ENCODE measurements around the gene GPR75. TPM values are rescaled to one million over a fixed set of nuclear protein-coding genes. Genes with fewer than 3 reads are reported as not detected.
A peak's percentile ranks its signal among the peaks of the same experiment; 100 is the strongest.
"Not testable (repeated sequence)": the region's sequence is repeated elsewhere in the genome, so short reads cannot be mapped to it uniquely, and the experiment has no call there.

Gene GPR75
- total RNA-seq, 2 experiments from 2014 or later, result 1.4 to 1.7 TPM

- H3K4me1 Mint-ChIP-seq; POLR2A ChIA-PET; CTCF ChIA-PET; H3K9me3 Mint-ChIP-seq; H3K27ac Mint-ChIP-seq; H3K36me3 Mint-ChIP-seq (ENCODE audit: low read depth); H3K4me3 Mint-ChIP-seq; DNase-seq; H3K27me3 Mint-ChIP-seq: not testable (repeated sequence)
Measured at GRCh38 chr2:53841651-53842050, 18.1 kb downstream of the GPR75 start.

DNA sequence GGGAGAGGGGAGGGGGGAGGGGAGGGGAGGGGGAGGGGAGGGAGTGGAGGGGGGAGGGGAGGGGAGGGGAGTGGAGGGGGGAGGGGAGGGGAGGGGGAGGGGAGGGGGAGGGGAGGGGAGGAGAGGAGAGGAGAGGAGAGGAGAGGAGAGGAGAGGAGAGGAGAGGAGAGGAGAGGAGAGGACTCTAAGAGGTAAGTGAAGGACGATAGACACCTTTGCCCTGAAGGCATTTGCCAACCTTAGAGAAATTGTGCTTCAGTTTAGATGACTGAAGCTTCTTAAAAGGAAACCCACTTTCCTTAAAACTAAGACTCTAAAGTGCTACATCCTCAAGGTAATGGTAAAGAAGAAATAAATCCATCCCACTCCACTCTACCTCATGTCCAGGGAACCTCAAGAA is 19.2 kb downstream of the GPR75 start:
- peaks cover 4% of the 10 kb centered on the region for H3K4me1 Mint-ChIP-seq
- POLR2A ChIA-PET, result interaction anchor here (1.8 kb wide), 1 partner anchor 64 kb away, joined by 3 read pairs; no protein-coding TSS in a partner anchor
- DNase-seq, result no peak
- no peaks in the 10 kb centered on the region for H3K27me3 Mint-ChIP-seq
- no peak overlapping the region for H3K4me3 Mint-ChIP-seq
- CTCF ChIA-PET, result interaction anchor here (0.6 kb wide), 1 partner anchor 30 kb away, joined by 3 read pairs; no protein-coding TSS in a partner anchor
- H3K9me3 Mint-ChIP-seq, result peaks cover 2% of the 10 kb centered on the region
- H3K27ac Mint-ChIP-seq, result no peak overlapping the region
- H3K36me3 Mint-ChIP-seq (ENCODE audit: low read depth), result no peaks in the 10 kb centered on the region

DNA sequence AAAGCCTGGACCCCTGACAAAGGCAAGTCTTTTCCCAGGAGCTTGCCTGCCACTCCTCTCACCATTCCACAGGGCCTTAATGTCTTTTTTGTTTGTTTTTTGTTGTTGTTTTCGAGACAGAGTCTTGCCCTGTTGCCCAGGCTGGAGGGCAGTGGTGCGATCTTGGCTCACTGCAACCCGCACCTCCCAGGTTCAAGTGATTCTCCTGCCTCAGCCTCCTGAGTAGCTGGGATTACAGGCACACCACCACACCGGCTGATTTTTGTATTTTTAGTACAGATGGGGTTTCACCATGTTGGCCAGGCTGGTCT is 29.8 kb downstream of the GPR75 start:
- H3K27me3 Mint-ChIP-seq; H3K27ac Mint-ChIP-seq; H3K4me1 Mint-ChIP-seq; H3K4me3 Mint-ChIP-seq; H3K9me3 Mint-ChIP-seq; DNase-seq; CTCF ChIA-PET; H3K36me3 Mint-ChIP-seq (ENCODE audit: low read depth); POLR2A ChIA-PET: not testable (repeated sequence)

DNA sequence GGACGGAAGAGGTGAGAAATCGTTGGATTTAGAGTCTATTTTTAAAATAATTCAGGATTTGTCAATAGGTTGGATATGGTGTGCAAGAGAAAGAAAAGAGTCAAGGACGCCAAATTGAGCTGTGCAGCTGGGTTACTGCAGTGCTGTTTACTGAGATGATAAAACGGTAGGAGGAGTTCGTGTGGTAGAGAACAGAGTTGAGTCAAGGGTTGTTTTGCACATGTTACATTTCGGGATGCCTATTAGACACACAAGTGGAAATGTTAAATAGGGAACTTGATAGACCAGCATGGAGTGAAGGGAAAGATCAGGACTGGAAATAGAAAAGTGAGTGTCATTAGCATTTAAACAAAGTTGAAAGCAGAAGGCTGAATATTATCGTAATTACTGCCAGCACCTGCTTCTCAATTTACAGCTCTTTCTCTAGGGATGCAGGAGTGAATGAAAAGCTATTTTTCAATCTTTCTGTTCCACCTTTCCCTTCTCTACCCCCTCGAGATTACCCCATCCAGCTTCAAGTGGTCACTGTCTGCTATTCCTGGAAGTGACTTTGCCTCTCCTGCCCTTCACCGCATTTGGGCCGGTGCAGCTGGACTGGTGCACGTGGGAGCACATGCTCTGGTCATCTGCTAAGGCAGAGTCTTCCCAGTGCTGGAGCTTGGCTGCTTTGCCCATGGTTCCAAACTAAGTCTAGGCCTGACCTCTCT is 30.3 kb downstream of the GPR75 start:
- CTCF ChIA-PET, result no interaction called here
- Mint-ChIP-seq H3K4me3 (no peak overlapping the region), H3K9me3 (no peaks in the 10 kb centered on the region), H3K4me1 (no peaks in the 10 kb centered on the region), H3K36me3 (ENCODE audit: low read depth) (peaks cover 8% of the 10 kb centered on the region), H3K27ac (no peak overlapping the region), H3K27me3 (no peaks in the 10 kb centered on the region)
- POLR2A ChIA-PET, result no interaction called here
- no peak for DNase-seq

DNA sequence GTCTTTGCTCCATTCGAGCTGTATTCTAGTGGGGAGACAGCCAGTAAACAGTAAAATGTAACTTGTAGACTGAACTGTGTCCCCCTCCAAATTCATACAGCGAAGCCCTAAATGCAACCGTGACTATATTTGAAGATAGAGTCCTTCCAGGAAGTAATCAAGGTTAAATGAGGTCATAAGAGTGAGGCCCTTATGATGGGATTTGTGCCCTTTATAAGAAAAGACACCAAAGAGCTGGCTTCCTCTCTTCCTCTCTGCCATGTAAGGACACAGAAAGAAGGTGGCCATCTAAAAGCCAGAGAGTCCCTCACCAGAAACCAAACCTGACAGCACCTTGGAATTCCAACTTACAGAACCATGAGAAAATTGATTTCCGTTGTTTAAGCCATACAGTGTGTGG is 31.4 kb downstream of the GPR75 start:
- no peaks in the 10 kb centered on the region for H3K27me3 Mint-ChIP-seq
- no peak overlapping the region for H3K4me3 Mint-ChIP-seq
- POLR2A ChIA-PET, result no interaction called here
- H3K36me3 Mint-ChIP-seq (ENCODE audit: low read depth), result no peaks in the 10 kb centered on the region
- CTCF ChIA-PET, result no interaction called here
- no peak overlapping the region for H3K27ac Mint-ChIP-seq
- no peak for DNase-seq
- H3K4me1 Mint-ChIP-seq, result no peaks in the 10 kb centered on the region
- no peaks in the 10 kb centered on the region for H3K9me3 Mint-ChIP-seq

- Mint-ChIP-seq H3K4me1 (no peaks in the 10 kb centered on the region), H3K36me3 (ENCODE audit: low read depth) (no peaks in the 10 kb centered on the region), H3K4me3 (no peak overlapping the region), H3K27ac (no peak overlapping the region), H3K27me3 (no peaks in the 10 kb centered on the region), H3K9me3 (no peaks in the 10 kb centered on the region)
- no peak for DNase-seq
- ChIA-PET POLR2A (no interaction called here), CTCF (no interaction called here)
Measured at GRCh38 chr2:53827398-53828175, 32.2 kb downstream of the GPR75 start.

- Mint-ChIP-seq H3K4me3 (no peak overlapping the region), H3K27ac (no peak overlapping the region)
Measured at GRCh38 chr2:53826587-53827397, 33.0 kb downstream of the GPR75 start.

DNA sequence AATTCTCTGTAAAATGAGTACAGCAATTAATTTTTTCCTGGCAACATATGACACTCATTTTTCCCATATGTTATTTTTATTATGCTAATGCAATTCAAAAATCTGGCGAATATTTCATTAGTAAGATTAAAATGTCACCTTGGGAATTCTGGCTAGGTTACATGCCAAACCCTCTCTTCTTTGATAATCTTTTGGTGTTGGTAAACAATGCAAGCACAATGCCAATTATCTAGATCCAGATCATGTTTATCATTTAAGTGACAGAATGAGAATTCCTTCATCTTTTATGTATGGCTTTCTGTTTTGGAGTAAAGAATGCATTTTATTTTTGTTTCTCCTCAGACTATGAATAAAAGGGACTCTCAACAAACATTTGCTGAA is 33.7 kb downstream of the GPR75 start:
- DNase-seq, result no peak
- ChIA-PET CTCF (no interaction called here), POLR2A (no interaction called here)
- H3K4me1 Mint-ChIP-seq, result no peaks in the 10 kb centered on the region
- no peak overlapping the region for H3K27ac Mint-ChIP-seq
- H3K27me3 Mint-ChIP-seq, result no peaks in the 10 kb centered on the region
- no peak overlapping the region for H3K4me3 Mint-ChIP-seq
- H3K9me3 Mint-ChIP-seq, result no peaks in the 10 kb centered on the region
- no peaks in the 10 kb centered on the region for H3K36me3 Mint-ChIP-seq (ENCODE audit: low read depth)

More at GRCh38 chr2:53826587-53827397, 33.0 kb downstream of the GPR75 start:
- H3K27me3 Mint-ChIP-seq, result no peaks in the 10 kb centered on the region
- ChIA-PET POLR2A (no interaction called here), CTCF (no interaction called here)
- no peaks in the 10 kb centered on the region for H3K4me1 Mint-ChIP-seq
- DNase-seq, result no peak
- H3K9me3 Mint-ChIP-seq, result no peaks in the 10 kb centered on the region
- H3K36me3 Mint-ChIP-seq (ENCODE audit: low read depth), result no peaks in the 10 kb centered on the region

GRCh38 chr2:53823639-53824038 is 36.1 kb downstream of the GPR75 start:
- H3K9me3 Mint-ChIP-seq; H3K27me3 Mint-ChIP-seq; H3K4me3 Mint-ChIP-seq; H3K36me3 Mint-ChIP-seq (ENCODE audit: low read depth); H3K4me1 Mint-ChIP-seq; H3K27ac Mint-ChIP-seq; POLR2A ChIA-PET: not testable (repeated sequence)
- DNase-seq, result peak; percentile 21
- CTCF ChIA-PET, result interaction anchor here (0.7 kb wide), 1 partner anchor 52 kb away, joined by 4 read pairs; no protein-coding TSS in a partner anchor

DNA sequence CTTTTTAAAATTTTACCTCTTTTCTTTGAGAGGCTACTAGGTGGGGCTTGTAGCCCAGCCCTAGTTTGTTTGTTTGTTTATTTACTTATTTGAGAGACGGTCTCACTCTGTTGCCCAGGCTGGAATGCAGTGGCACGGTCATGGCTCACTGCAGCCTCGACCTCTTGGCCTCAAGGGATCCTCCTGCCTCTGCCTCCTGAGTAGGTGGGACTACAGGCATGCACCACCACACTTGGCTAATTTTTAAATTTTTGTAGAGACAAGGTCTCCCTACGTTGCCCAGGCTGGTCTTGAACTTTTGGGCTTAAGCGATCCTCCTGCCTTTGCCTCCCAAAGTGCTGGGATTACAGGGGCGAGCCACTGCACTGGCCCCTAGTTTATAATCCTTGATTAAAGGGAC is 38.0 kb downstream of the GPR75 start:
- H3K27ac Mint-ChIP-seq, result no peak overlapping the region
- H3K27me3 Mint-ChIP-seq, result no peaks in the 10 kb centered on the region
- no peak overlapping the region for H3K4me3 Mint-ChIP-seq
- DNase-seq, result no peak
- ChIA-PET POLR2A (no interaction called here), CTCF (no interaction called here)
- no peaks in the 10 kb centered on the region for H3K4me1 Mint-ChIP-seq
- no peaks in the 10 kb centered on the region for H3K9me3 Mint-ChIP-seq
- H3K36me3 Mint-ChIP-seq (ENCODE audit: low read depth), result peaks cover 12% of the 10 kb centered on the region

- Mint-ChIP-seq H3K27me3 (no peaks in the 10 kb centered on the region), H3K9me3 (no peaks in the 10 kb centered on the region), H3K4me3 (no peak overlapping the region), H3K27ac (no peak overlapping the region), H3K36me3 (ENCODE audit: low read depth) (peaks cover 19% of the 10 kb centered on the region), H3K4me1 (no peaks in the 10 kb centered on the region)
- ChIA-PET POLR2A (no interaction called here), CTCF (no interaction called here)
- DNase-seq, result no peak
Measured at GRCh38 chr2:53820711-53821110, 39.1 kb downstream of the GPR75 start.

GRCh38 chr2:53820048-53820447 is 39.7 kb downstream of the GPR75 start:
- ChIA-PET POLR2A (no interaction called here), CTCF (no interaction called here)
- Mint-ChIP-seq H3K27ac (no peak overlapping the region), H3K36me3 (ENCODE audit: low read depth) (peaks cover 25% of the 10 kb centered on the region), H3K9me3 (no peaks in the 10 kb centered on the region), H3K4me3 (no peak overlapping the region), H3K27me3 (no peaks in the 10 kb centered on the region), H3K4me1 (no peaks in the 10 kb centered on the region)
- no peak for DNase-seq

DNA sequence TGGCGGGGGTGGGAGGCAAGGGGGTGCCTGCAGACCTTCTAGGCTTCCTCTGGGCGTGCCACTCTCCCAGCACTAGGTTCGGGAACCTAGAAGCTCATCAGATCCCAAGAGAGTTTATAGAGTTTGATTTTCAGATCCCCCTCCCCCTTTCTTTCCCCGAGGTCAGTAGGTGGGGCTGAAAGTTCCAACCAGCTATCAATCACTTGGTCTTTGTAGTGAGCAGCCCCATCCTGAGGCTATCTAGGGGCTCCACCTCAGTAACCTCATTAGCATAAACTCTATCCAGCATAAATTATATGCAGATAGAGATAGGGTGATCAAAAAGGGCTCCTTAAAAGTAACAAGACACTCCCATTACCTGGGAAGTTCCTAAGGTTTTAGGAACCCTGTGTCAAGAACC is 40.1 kb downstream of the GPR75 start:
- ChIA-PET POLR2A (no interaction called here), CTCF (interaction anchor here (0.6 kb wide), 1 partner anchor 310 kb away, joined by 3 read pairs; no protein-coding TSS in a partner anchor)

More for the DNA sequence above, 40.1 kb downstream of the GPR75 start:
- no peak overlapping the region for H3K27ac Mint-ChIP-seq
- no peaks in the 10 kb centered on the region for H3K9me3 Mint-ChIP-seq
- DNase-seq, result no peak
- peaks cover 25% of the 10 kb centered on the region for H3K36me3 Mint-ChIP-seq (ENCODE audit: low read depth)
- H3K27me3 Mint-ChIP-seq, result no peaks in the 10 kb centered on the region
- H3K4me3 Mint-ChIP-seq, result no peak overlapping the region
- no peaks in the 10 kb centered on the region for H3K4me1 Mint-ChIP-seq

Measured in activated CD4-positive, alpha-beta memory T cell treated with anti-CD3 and anti-CD28 coated beads, Interleukin-2, amount 10 ng/mL, durations not matched to agents 7 days and 5 days (primary cell).